CD14-positive monocyte (primary cell): ENCODE results near the gene ZEB1. TPM values are rescaled to one million over a fixed set of nuclear protein-coding genes. Genes with fewer than 3 reads are reported as not detected.

Experiments used
- DNase-seq, 3 donors: peaks; one replicate each; pipeline ENCODE4 v3.0.0-alpha.2; 2011 to 2022
- H2AFZ ChIP-seq: 2 replicates; pipeline ENCODE4 v1.6.0; 2012; ENCODE audit warnings: mild to moderate bottlenecking, low read depth, low read length, inconsistent platforms; ENCODE audit not compliant: insufficient read depth, poor library complexity, severe bottlenecking
- H3K27ac ChIP-seq, 2 donors: 1 replicate in 1 of 2; 2 replicates in 1 of 2; pipeline ENCODE4 v1.5.1; 2012 to 2013; ENCODE audit warnings: low read length in 2 of 2, control low read depth in 1 of 2, inconsistent platforms in 1 of 2, low read depth in 1 of 2, mild to moderate bottlenecking in 1 of 2
- H3K27me3 ChIP-seq, 2 donors: one replicate each; pipeline versions ENCODE4 v1.6.0 to v1.6.1; 2011 to 2013; ENCODE audit warnings: low read length in 2 of 2; ENCODE audit not compliant: control insufficient read depth in 2 of 2, insufficient read depth in 2 of 2
- H3K36me3 ChIP-seq, 2 donors: replicated peaks in 1 of 2; 1 replicate in 1 of 2; 2 replicates in 1 of 2; pipeline versions ENCODE4 v1.5.1 to v1.6.1; 2012 to 2013; ENCODE audit warnings: low read length in 2 of 2, control low read depth in 1 of 2, inconsistent platforms in 1 of 2, mild to moderate bottlenecking in 1 of 2; ENCODE audit not compliant: insufficient read depth in 2 of 2, control insufficient read depth in 1 of 2
- H3K4me1 ChIP-seq, 2 donors: 1 replicate in 1 of 2; 2 replicates in 1 of 2; pipeline versions ENCODE4 v1.5.1 to v1.6.1; 2012 to 2013; ENCODE audit warnings: low read length in 2 of 2, control low read depth in 1 of 2, inconsistent platforms in 1 of 2, mild to moderate bottlenecking in 1 of 2, moderate library complexity in 1 of 2; ENCODE audit not compliant: insufficient read depth in 2 of 2, control insufficient read depth in 1 of 2
- H3K4me2 ChIP-seq: replicated peaks from 2 replicates; pipeline ENCODE3; 2012; ENCODE audit warnings: low read length, moderate library complexity, mild to moderate bottlenecking; ENCODE audit not compliant: poor library complexity, severe bottlenecking; ENCODE audit errors: extremely low read depth
- H3K4me3 ChIP-seq, 3 experiments: fragments of 200-600 bp in 1 of 3; sonication (generic) in 1 of 3; replicated peaks in 1 of 3; 1 replicate in 2 of 3; 2 replicates in 1 of 3; pipeline ENCODE4 v1.5.1; 2011 to 2013; ENCODE audit warnings: low read length in 3 of 3, mild to moderate bottlenecking in 3 of 3, control low read depth in 2 of 3, low read depth in 2 of 3, inconsistent platforms in 1 of 3, moderate library complexity in 1 of 3
- H3K79me2 ChIP-seq: 2 replicates; pipeline ENCODE4 v1.6.0; 2012; ENCODE audit warnings: mild to moderate bottlenecking, control low read depth, inconsistent platforms, low read length, moderate library complexity; ENCODE audit not compliant: insufficient read depth
- H3K9ac ChIP-seq: 2 replicates; pipeline ENCODE4 v1.6.0; 2017; ENCODE audit warnings: low read length, mild to moderate bottlenecking; ENCODE audit not compliant: insufficient read depth, poor library complexity, severe bottlenecking
- H3K9me3 ChIP-seq, 2 donors: replicated peaks in 1 of 2; 1 replicate in 1 of 2; 2 replicates in 1 of 2; pipeline versions ENCODE4 v1.5.1 to v1.6.1; 2012 to 2013; ENCODE audit warnings: low read length in 2 of 2, control low read depth in 1 of 2; ENCODE audit not compliant: control insufficient read depth in 1 of 2, insufficient read depth in 1 of 2
- H4K20me1 ChIP-seq: 2 replicates; pipeline ENCODE4 v1.6.0; 2012; ENCODE audit warnings: mild to moderate bottlenecking, low read length, control low read depth, moderate library complexity; ENCODE audit not compliant: insufficient read depth
- H3K27ac Mint-ChIP-seq, 7 donors: one replicate each; pipeline ENCODE4 v1.8.0; 2020; ENCODE audit warnings: mild to moderate bottlenecking in 7 of 7, mixed read lengths in 7 of 7, moderate library complexity in 6 of 7, inconsistent platforms in 2 of 7
- H3K27me3 Mint-ChIP-seq, 3 donors: one replicate each; pipeline ENCODE4 v1.8.0; 2021 to 2022; ENCODE audit warnings: low read depth in 3 of 3, mild to moderate bottlenecking in 3 of 3, mixed read lengths in 3 of 3, moderate library complexity in 3 of 3, inconsistent platforms in 1 of 3
- H3K36me3 Mint-ChIP-seq, 2 donors: one replicate each; pipeline ENCODE4 v1.8.0; 2020; ENCODE audit warnings: mixed read lengths in 2 of 2, inconsistent platforms in 1 of 2, mild to moderate bottlenecking in 1 of 2
- H3K4me1 Mint-ChIP-seq: one replicate; pipeline ENCODE4 v1.8.0; 2020; ENCODE audit warnings: mild to moderate bottlenecking, mixed read lengths
- H3K4me3 Mint-ChIP-seq, 2 donors: one replicate each; pipeline ENCODE4 v1.8.0; 2020; ENCODE audit warnings: mild to moderate bottlenecking in 2 of 2, mixed read lengths in 2 of 2, moderate library complexity in 1 of 2
- H3K9me3 Mint-ChIP-seq, 7 donors: one replicate each; pipeline ENCODE4 v1.8.0; 2020 to 2022; ENCODE audit warnings: mixed read lengths in 7 of 7, mild to moderate bottlenecking in 6 of 7, moderate library complexity in 6 of 7, inconsistent platforms in 2 of 7
- CTCF ChIP-seq: fragments of 200-600 bp; IDR thresholded peaks from one replicate; pipeline ENCODE4 v1.8.0; 2022; ENCODE audit warnings: antibody characterized with exemption, mild to moderate bottlenecking
- WGBS: methylation state at CpG from one replicate; pipeline ENCODE4 v1.1.5; 2013; ENCODE audit warnings: missing lambda C conversion rate; ENCODE audit not compliant: insufficient coverage; 5-methylcytosine and 5-hydroxymethylcytosine counted together
- intact Hi-C, 2 donors: fragments of 100-400 bp; cut with micrococcal nuclease; formaldehyde crosslinking; loops; one replicate each; pipeline versions ENCODE4 v1.15.0 to v1.15.1; 2023
- polyA plus RNA-seq, 3 donors: library from polyadenylated mRNA; depleted of rRNA in 1 of 3; unstranded in 2 of 3; stranded (reverse) in 1 of 3; fragments of 300-500 nt in 2 of 3; fragments of >200 nt in 1 of 3; fragmentation: Illumina TruSeq in 2 of 3; gene quantifications; 1 replicate in 2 of 3; 2 replicates in 1 of 3; pipeline ENCODE4 v1.2.3, GENCODE V29; 2012 to 2021

Gene ZEB1
- polyA plus RNA-seq, 3 donors = 0.13 to 0.20 TPM; not detected in 1

GRCh38 chr10:31381171-31381570 is 62.2 kb downstream of the ZEB1 start:
- TF ChIP-seq CTCF = no peak
- no peaks in the 10 kb centered on the region for H3K4me1 ChIP-seq
- no peak overlapping the region for H3K9ac ChIP-seq
- H3K4me2 ChIP-seq = no peak overlapping the region
- intact Hi-C loops = no loop called here
- H3K27ac Mint-ChIP-seq = no peak overlapping the region
- H3K27me3 Mint-ChIP-seq = no peaks in the 10 kb centered on the region
- no CpG with 5 or more reads among the region's 1 CpG for WGBS
- no peaks in the 10 kb centered on the region for H3K9me3 Mint-ChIP-seq
- no peaks in the 10 kb centered on the region for H4K20me1 ChIP-seq
- H2AFZ ChIP-seq = no peak overlapping the region
- no peak overlapping the region for H3K4me3 ChIP-seq
- H3K36me3 ChIP-seq = no peaks in the 10 kb centered on the region
- H3K4me3 Mint-ChIP-seq = no peak overlapping the region
- H3K4me1 Mint-ChIP-seq = no peaks in the 10 kb centered on the region
- no peak overlapping the region for H3K27ac ChIP-seq
- H3K9me3 ChIP-seq = no peaks in the 10 kb centered on the region
- no peaks in the 10 kb centered on the region for H3K27me3 ChIP-seq
- no peaks in the 10 kb centered on the region for H3K79me2 ChIP-seq
- no peak for DNase-seq
- H3K36me3 Mint-ChIP-seq = no peaks in the 10 kb centered on the region

DNA sequence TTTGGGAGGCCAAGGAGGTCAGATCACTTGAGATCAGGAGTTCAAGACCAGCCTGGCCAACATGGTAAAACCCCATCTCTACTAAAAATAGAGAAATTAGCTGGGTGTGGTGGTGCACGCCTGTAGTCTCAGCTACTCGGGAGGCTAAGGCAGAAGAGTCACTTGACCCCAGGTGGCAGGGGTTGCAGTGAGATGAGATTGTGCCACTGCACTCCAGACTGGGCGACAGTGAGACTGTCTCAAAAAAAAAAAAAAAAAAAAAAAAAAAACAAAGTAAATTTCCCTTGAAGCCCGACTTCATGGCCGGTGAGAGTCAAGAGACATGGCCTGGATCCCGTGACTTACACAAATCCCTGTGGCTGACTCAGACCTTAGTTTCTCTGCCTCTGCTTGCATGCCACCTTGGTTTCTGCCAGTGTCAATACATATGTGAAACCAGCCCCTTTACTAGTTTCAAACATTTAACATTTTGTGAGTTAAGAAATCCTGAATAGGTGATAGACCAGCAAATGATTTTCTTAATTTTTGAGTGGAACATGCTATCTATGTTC is 62.8 kb downstream of the ZEB1 start:
- H3K4me3 Mint-ChIP-seq = no peak overlapping the region
- H2AFZ ChIP-seq = no peak overlapping the region
- no peaks in the 10 kb centered on the region for H3K9me3 Mint-ChIP-seq
- no peaks in the 10 kb centered on the region for H3K27me3 Mint-ChIP-seq
- H3K4me3 ChIP-seq = no peak overlapping the region
- H3K79me2 ChIP-seq = no peaks in the 10 kb centered on the region
- no peaks in the 10 kb centered on the region for H3K27me3 ChIP-seq
- no peak for TF ChIP-seq CTCF
- no peaks in the 10 kb centered on the region for H4K20me1 ChIP-seq
- no peaks in the 10 kb centered on the region for H3K9me3 ChIP-seq
- H3K4me1 Mint-ChIP-seq = no peaks in the 10 kb centered on the region
- H3K4me2 ChIP-seq = no peak overlapping the region
- no peaks in the 10 kb centered on the region for H3K36me3 ChIP-seq
- H3K4me1 ChIP-seq = no peaks in the 10 kb centered on the region
- no peak overlapping the region for H3K27ac ChIP-seq
- intact Hi-C loops = no loop called here
- H3K9ac ChIP-seq = no peak overlapping the region
- no peaks in the 10 kb centered on the region for H3K36me3 Mint-ChIP-seq
- no peak for DNase-seq
- no peak overlapping the region for H3K27ac Mint-ChIP-seq
- WGBS = 100% methylated on average over 3 of the region's 6 CpGs
